ENCODE data around the gene ARL15. TPM values are rescaled to one million over a fixed set of nuclear protein-coding genes. Genes with fewer than 3 reads are reported as not detected.

ARL15 gene
- total RNA-seq, 2 experiments from 2014 or later, result 5.7 to 6.3 TPM

DNA sequence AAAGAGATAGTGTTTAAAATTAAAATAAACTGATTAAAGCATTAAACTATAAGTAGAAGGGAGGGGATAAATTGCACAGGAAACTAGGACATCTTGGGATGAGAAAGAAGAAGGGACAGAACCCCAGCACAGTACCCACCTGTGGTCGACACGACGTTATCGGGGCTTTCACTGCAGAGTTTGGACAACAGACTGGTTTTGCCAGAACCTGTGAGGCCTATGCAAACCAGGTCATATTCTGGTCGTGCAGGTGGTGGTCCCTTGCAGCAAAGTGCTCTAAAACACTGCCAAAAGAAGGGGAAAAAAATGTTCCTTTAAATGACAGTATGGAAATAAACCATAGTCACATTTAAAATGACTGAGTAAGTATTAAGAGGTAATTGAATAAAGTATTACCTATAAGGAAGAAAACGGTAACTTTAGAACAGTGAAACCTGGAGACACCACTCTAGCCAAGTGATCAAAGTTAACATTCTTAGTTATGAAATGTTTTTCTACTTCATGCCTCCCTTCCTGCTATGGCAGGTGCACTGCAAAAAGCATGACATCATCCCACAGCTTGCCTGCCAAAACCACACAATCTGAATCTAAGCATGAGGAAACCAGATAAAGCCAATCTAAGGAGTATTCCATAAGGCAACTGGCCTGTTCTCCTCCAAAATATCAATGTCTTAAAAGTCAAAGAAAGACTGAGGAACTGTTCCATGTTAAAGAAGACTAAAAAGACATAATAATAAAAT, 138.6 kb downstream of the ARL15 start:
- ATAC-seq (no peak), DNase-seq (no peak)
- ChIA-PET POLR2A (no interaction called here), CTCF (no interaction called here)
- TF ChIP-seq, protein P1, sequence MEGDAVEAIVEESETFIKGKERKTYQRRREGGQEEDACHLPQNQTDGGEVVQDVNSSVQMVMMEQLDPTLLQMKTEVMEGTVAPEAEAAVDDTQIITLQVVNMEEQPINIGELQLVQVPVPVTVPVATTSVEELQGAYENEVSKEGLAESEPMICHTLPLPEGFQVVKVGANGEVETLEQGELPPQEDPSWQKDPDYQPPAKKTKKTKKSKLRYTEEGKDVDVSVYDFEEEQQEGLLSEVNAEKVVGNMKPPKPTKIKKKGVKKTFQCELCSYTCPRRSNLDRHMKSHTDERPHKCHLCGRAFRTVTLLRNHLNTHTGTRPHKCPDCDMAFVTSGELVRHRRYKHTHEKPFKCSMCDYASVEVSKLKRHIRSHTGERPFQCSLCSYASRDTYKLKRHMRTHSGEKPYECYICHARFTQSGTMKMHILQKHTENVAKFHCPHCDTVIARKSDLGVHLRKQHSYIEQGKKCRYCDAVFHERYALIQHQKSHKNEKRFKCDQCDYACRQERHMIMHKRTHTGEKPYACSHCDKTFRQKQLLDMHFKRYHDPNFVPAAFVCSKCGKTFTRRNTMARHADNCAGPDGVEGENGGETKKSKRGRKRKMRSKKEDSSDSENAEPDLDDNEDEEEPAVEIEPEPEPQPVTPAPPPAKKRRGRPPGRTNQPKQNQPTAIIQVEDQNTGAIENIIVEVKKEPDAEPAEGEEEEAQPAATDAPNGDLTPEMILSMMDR (IDR thresholded peaks at IDR 0.05), result no peak
- Mint-ChIP-seq H3K36me3 (ENCODE audit: low read depth) (peaks cover 34% of the 10 kb centered on the region), H3K27ac (no peak overlapping the region), H3K4me3 (no peak overlapping the region), H3K27me3 (no peaks in the 10 kb centered on the region), H3K9me3 (peaks cover 2% of the 10 kb centered on the region), H3K4me1 (ENCODE audit: low read depth) (no peaks in the 10 kb centered on the region)
- intact Hi-C loops (cut with micrococcal nuclease), result no loop called here

DNA sequence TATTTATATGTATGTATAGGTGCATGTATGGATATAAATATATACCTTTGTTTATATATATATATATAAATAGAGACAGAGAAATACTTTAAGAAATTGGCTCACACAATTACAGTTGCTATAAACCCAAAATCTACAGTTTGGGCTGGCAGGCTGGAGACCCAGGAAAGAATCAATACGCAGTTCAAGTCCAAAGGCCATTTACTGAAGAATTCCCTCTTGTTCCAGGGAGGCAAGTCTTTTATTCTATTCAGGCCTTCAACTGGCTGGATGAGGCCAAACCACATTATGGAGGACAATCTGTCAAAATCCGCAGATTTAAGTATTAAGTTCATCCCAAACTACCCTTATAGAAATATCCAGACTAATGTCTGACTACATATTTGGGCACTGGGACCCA, 144.7 kb downstream of the ARL15 start:
- Mint-ChIP-seq H3K4me3 (no peak overlapping the region), H3K27me3 (no peaks in the 10 kb centered on the region), H3K9me3 (no peaks in the 10 kb centered on the region), H3K4me1 (ENCODE audit: low read depth) (no peaks in the 10 kb centered on the region), H3K36me3 (ENCODE audit: low read depth) (peaks cover 31% of the 10 kb centered on the region), H3K27ac (no peak overlapping the region)
- intact Hi-C loops (cut with micrococcal nuclease), result no loop called here
- no peak for ATAC-seq
- TF ChIP-seq, protein P1 (IDR thresholded peaks at IDR 0.05), result no peak
- ChIA-PET POLR2A (no interaction called here), CTCF (interaction anchor here (1.8 kb wide), 1 partner anchor 8 kb away, joined by 4 read pairs; no protein-coding TSS in a partner anchor)
- no peak for DNase-seq

DNA sequence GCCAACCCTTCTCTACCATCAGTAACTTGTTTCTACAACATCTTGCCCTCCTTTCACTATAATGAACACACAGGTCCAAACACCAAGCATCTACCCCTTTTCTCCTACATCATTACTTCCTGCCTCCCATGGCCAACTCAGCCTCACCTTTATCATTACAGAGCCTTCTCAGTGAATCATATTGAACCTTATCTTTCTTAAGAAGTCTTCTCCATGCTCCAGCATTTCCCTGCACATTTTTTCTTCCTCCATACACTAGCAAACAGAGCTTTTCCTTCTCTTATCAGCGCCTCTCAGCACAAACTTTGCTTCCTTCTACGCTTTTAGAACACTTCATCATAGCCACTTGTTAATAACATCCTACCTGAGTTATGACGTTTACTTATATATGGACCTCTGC, 148.2 kb downstream of the ARL15 start:
- Mint-ChIP-seq H3K27me3 (no peaks in the 10 kb centered on the region), H3K4me1 (ENCODE audit: low read depth) (no peaks in the 10 kb centered on the region), H3K27ac (no peak overlapping the region), H3K4me3 (no peak overlapping the region), H3K36me3 (ENCODE audit: low read depth) (peaks cover 10% of the 10 kb centered on the region), H3K9me3 (no peaks in the 10 kb centered on the region)
- POLR2A ChIA-PET, result no interaction called here
- DNase-seq, result no peak
- CTCF ChIA-PET, result interaction anchor here (1.1 kb wide), 1 partner anchor 10 kb away, joined by 3 read pairs; no protein-coding TSS in a partner anchor
- TF ChIP-seq, protein P1 (IDR thresholded peaks at IDR 0.05), result no peak
- intact Hi-C loops (cut with micrococcal nuclease), result no loop called here
- no peak for ATAC-seq

DNA sequence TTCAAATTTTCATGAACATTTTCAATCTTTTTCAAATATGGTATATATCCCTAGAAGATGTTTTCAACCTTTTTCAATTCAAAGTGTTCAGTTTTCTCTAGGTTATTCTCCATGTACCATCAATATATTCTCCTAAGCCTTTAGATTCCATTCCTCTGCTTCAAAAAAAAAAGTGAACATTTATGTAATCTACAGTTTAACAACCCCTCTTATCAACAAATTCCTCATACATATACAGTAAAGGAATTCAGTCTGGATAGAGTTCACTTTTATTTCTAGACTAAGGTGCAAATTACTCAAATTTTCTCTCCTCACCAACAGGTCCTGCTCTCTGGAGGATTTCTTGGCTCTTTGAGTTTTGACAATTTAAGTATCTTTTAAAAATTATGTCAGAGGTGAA, 150.0 kb downstream of the ARL15 start:
- H3K9me3 Mint-ChIP-seq, result no peaks in the 10 kb centered on the region
- H3K36me3 Mint-ChIP-seq (ENCODE audit: low read depth), result peaks cover 8% of the 10 kb centered on the region
- ATAC-seq (no peak), DNase-seq (no peak)
- H3K4me3 Mint-ChIP-seq, result no peak overlapping the region
- TF ChIP-seq, protein P1 (IDR thresholded peaks at IDR 0.05), result no peak
- ChIA-PET CTCF (no interaction called here), POLR2A (no interaction called here)
- intact Hi-C loops (cut with micrococcal nuclease), result no loop called here
- H3K27ac Mint-ChIP-seq, result no peak overlapping the region
- H3K4me1 Mint-ChIP-seq (ENCODE audit: low read depth), result no peaks in the 10 kb centered on the region
- H3K27me3 Mint-ChIP-seq, result no peaks in the 10 kb centered on the region

DNA sequence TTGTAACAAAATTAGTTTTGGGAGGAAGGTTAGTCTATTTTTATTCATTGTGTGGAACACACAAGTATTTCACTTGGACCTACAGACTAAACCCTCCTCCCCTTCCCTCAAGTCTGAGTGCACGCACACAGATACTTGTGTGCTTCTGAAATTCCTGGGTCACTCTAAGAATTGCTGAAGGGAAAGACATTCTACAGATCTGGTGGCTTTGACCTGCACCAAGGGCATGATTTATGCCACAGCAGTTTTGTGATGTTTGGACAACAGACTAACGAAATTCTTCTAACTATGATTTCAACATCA, 150.5 kb downstream of the ARL15 start:
- intact Hi-C loops (cut with micrococcal nuclease), result no loop called here
- ChIA-PET POLR2A (no interaction called here), CTCF (no interaction called here)
- TF ChIP-seq, protein P1 (IDR thresholded peaks at IDR 0.05), result no peak
- ATAC-seq (no peak), DNase-seq (no peak)
- H3K9me3 Mint-ChIP-seq, result no peaks in the 10 kb centered on the region
- peaks cover 8% of the 10 kb centered on the region for H3K36me3 Mint-ChIP-seq (ENCODE audit: low read depth)
- H3K27ac Mint-ChIP-seq, result no peak overlapping the region
- no peaks in the 10 kb centered on the region for H3K4me1 Mint-ChIP-seq (ENCODE audit: low read depth)
- H3K4me3 Mint-ChIP-seq, result no peak overlapping the region
- H3K27me3 Mint-ChIP-seq, result no peaks in the 10 kb centered on the region

Measured in activated CD8-positive, alpha-beta T cell treated with anti-CD3 and anti-CD28 coated beads for 36 hours (primary cell).